Body of pancreas (tissue), 4 donors: ENCODE data around the gene HOXB3. TPM values are rescaled to one million over a fixed set of nuclear protein-coding genes. Genes with fewer than 3 reads are reported as not detected.

ENCODE experiments used
- ATAC-seq: fragments of 150-250 bp; one replicate; pipeline ENCODE4 v1.9.1; 2016
- DNase-seq, 4 donors: peaks; one replicate each; pipeline ENCODE4 v3.0.0-alpha.2; 2019
- H3K27ac ChIP-seq, 4 donors: fragments of 200-600 bp; sonication (generic); 1 replicate in 3 of 4; 2 replicates in 1 of 4; pipeline versions ENCODE4 v1.5.1 to v1.6.1; 2016 to 2019; ENCODE audit warnings: mild to moderate bottlenecking in 1 of 4, mixed read lengths in 1 of 4, moderate library complexity in 1 of 4
- H3K27me3 ChIP-seq, 2 donors: fragments of 200-600 bp; sonication (generic); one replicate each; pipeline ENCODE4 v1.6.0; 2016; ENCODE audit warnings: mild to moderate bottlenecking in 1 of 2
- H3K36me3 ChIP-seq, 2 donors: fragments of 200-600 bp; sonication (generic); replicated peaks in 1 of 2; 2 replicates each; pipeline ENCODE4 v1.5.1; 2016; ENCODE audit warnings: low read depth in 2 of 2; ENCODE audit not compliant: insufficient read depth in 1 of 2
- H3K4me1 ChIP-seq: fragments of 200-600 bp; sonication (generic); one replicate; pipeline ENCODE4 v1.6.0; 2016
- H3K4me3 ChIP-seq, 2 donors: fragments of 200-600 bp; sonication (generic); 1 replicate in 1 of 2; 2 replicates in 1 of 2; pipeline ENCODE4 v1.5.1; 2016 to 2019
- H3K9me3 ChIP-seq, 3 donors: fragments of 200-600 bp; sonication (generic); 1 replicate in 2 of 3; 2 replicates in 1 of 3; pipeline ENCODE4 v1.5.1; 2016
- CTCF ChIP-seq, 7 experiments: fragments of 450-650 bp in 4 of 7; fragments of 200-600 bp in 3 of 7; sonication (generic) in 3 of 7; IDR thresholded peaks; one replicate each; pipeline ENCODE4 v1.5.1; 2016 to 2019; ENCODE audit warnings: antibody characterized with exemption in 7 of 7
- POLR2A ChIP-seq, 3 donors: fragments of 450-650 bp; IDR thresholded peaks; one replicate each; pipeline ENCODE4 v1.6.1; 2016; ENCODE audit warnings: antibody characterized with exemption in 3 of 3, mild to moderate bottlenecking in 2 of 3
- WGBS, 2 donors: methylation state at CpG; one replicate each; pipeline ENCODE4 v1.1.5; 2017; 5-methylcytosine and 5-hydroxymethylcytosine counted together
- intact Hi-C: fragments of 100-400 bp; cut with DNase I; formaldehyde crosslinking; loops from one replicate; pipeline ENCODE4 v1.15.1; 2023
- total RNA-seq, 2 donors: library from RNA; depleted of rRNA; stranded (reverse); fragments of >200 nt; gene quantifications; one replicate each; pipeline ENCODE4 v1.1.0, GENCODE V29; 2016

The HOXB3 gene
- total RNA-seq, 2 donors from 2014 or later, result 2.9 TPM; not detected in 1

DNA sequence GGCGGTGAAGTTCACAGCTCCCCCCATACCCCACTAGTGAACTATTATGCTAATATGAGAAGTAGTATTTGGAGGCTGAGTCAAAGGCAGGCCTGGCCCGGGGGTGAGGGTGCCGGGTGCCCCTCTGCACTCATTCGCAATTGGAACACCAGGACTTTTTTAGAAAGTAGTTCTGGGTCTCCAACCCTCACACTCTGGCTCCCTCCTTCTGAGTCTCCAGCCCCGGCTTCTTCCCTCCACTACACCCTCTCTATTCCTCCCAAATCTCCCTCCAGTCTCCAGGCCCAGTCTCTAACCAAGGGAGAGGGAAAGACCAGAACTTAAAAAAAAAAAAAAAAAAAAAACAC is 33.8 kb downstream of the HOXB3 start:
- peaks cover 19% of the 10 kb centered on the region for H3K4me1 ChIP-seq
- TF ChIP-seq CTCF (IDR thresholded peaks at IDR 0.05) (no peak), POLR2A (IDR thresholded peaks at IDR 0.05) (no peak)
- ATAC-seq (no peak), DNase-seq (no peak)
- no peaks in the 10 kb centered on the region for H3K9me3 ChIP-seq
- intact Hi-C loops, result no loop called here
- H3K27me3 ChIP-seq, result peaks cover 0 to 21% of the 10 kb centered on the region in 2 donors
- no peak overlapping the region for H3K27ac ChIP-seq
- WGBS, 2 donors, result 72 to 82% methylated on average over 5 of the region's 5 CpGs
- H3K4me3 ChIP-seq, result no peak overlapping the region
- no peaks in the 10 kb centered on the region for H3K36me3 ChIP-seq

- Histone ChIP-seq H3K36me3 (no peaks in the 10 kb centered on the region), H3K27ac (peak overlapping the region in 2 of 4 donors; percentile 41 to 55), H3K9me3 (no peaks in the 10 kb centered on the region), H3K4me3 (no peak overlapping the region), H3K4me1 (peaks cover 26% of the 10 kb centered on the region), H3K27me3 (peaks cover 0 to 25% of the 10 kb centered on the region in 2 donors)
- intact Hi-C loops, result no loop called here
- ATAC-seq (peak; percentile 24), DNase-seq (no peak)
- WGBS, 2 donors, result 11 to 20% methylated on average over 22 to 32 of the region's 36 CpGs
- TF ChIP-seq CTCF (IDR thresholded peaks at IDR 0.05) (peak in 1 of 7 experiments; percentile 23), POLR2A (IDR thresholded peaks at IDR 0.05) (no peak)
Observed at GRCh38 chr17:48555258-48556228, 34.5 kb downstream of the HOXB3 start.

DNA sequence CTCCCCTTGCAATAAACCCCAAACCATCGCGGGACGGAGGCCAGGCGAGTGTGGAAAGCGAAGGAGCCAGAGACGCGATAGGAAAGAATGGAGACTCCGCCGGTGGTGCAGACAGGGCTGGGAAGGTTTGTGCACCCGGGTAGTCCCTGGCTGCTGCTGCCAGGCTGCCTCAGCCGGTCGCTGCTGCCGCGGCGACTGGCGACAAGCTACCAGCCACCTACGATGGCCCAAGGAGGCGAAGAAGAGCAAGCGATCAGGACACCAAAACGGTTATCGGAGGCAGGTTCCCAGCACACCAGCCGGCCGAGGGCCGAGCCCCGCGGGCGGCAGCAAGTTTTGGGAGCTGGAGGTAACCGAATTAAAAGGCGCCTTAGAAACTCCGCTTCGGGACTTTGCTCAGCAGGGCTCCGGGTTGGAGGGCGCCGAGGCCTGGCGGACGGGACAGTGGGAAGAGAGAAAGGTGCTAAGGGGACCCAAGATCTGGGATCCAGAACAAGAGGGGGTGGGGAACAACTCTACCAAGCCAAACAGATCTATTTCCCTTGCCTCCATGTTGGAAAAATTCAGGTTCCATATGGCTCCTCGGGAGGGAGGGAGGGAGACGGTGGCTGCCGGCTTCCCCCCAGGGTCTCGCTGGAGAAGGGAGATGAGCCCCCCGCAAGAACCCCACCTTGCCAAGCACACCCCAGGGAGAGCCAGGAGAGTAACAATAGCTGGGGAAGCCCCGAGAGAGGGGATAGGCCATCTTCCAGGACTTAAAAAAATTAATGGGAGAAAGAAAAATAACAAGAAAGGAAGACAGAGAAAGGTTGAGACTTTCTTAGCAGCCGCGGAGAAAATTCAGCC is 35.4 kb downstream of the HOXB3 start:
- WGBS, 2 donors, result 22 to 36% methylated on average over 31 to 44 of the region's 44 CpGs
- Histone ChIP-seq H3K9me3 (no peaks in the 10 kb centered on the region), H3K4me3 (peak overlapping the region in 1 of 2 donors; percentile 8), H3K27me3 (peaks cover 0 to 34% of the 10 kb centered on the region in 2 donors), H3K4me1 (peaks cover 29% of the 10 kb centered on the region), H3K27ac (peak overlapping the region in 2 of 4 donors; percentile 41 to 55), H3K36me3 (no peaks in the 10 kb centered on the region)
- DNase-seq (no peak), ATAC-seq (peak; percentile 20)
- TF ChIP-seq POLR2A (IDR thresholded peaks at IDR 0.05) (no peak), CTCF (IDR thresholded peaks at IDR 0.05) (no peak)
- intact Hi-C loops, result no loop called here

DNA sequence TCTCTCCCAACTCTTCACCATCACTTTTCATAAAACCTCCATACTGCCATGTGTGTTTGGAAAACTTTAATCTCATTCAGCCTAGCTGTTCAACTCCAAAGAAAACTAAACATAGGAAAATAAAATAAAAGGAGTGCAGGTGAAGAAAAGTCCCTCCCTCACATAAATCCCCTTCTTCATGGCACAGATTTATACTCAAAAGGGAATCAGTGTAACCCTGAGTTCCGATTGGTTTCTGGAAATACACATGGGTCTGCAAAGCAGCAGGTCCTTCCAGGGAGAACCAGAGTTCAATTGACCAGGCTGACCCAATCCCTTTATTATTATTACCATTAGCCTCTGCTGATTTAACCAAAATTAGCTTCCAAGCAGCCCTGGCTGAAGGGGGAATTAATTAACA is 36.2 kb downstream of the HOXB3 start:
- H3K4me3 ChIP-seq, result no peak overlapping the region
- DNase-seq (no peak), ATAC-seq (no peak)
- peaks cover 29% of the 10 kb centered on the region for H3K4me1 ChIP-seq
- H3K9me3 ChIP-seq, result no peaks in the 10 kb centered on the region
- WGBS, 2 donors, result 61 to 80% methylated on average over 1 of the region's 1 CpG
- no peaks in the 10 kb centered on the region for H3K36me3 ChIP-seq
- intact Hi-C loops, result no loop called here
- no peak overlapping the region for H3K27ac ChIP-seq
- peaks cover 0 to 34% of the 10 kb centered on the region in 2 donors for H3K27me3 ChIP-seq
- TF ChIP-seq POLR2A (IDR thresholded peaks at IDR 0.05) (no peak), CTCF (IDR thresholded peaks at IDR 0.05) (no peak)
